Measurements from ENCODE around the gene AADAT. TPM values are rescaled to one million over a fixed set of nuclear protein-coding genes. Genes with fewer than 3 reads are reported as not detected.

The AADAT gene
- total RNA-seq, 2 experiments from 2014 or later: not detected

DNA sequence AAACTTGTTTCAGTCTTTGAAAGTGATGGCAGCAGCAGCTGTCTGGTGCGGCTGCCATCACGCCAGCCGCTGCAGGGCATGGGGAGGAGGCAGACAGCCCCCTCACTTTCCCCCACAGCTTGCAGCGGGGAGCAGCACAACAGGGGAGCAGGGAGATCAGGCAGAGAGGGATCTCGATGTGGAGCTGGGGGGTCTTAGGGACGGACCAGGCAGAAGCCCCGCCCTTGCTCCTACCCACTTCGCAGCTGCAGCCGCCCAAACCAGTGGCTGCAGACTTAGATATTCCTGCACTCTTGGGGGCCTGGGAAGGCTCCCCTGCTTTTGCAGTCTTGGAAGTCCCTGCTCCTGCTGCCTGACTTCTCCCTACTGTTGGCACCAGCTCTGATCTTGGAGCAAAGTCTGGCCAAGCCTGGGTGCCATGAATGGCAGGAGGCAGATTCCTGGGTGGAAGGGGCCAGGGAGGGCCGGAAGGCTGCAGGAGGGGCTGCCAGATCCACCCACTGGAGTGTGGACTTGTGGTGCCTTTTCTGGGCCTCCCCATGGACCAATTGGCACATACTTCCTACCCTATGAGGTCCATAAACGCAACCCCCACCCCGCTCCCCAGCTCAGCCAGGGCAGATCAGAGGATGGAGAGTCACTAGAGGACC lies 49.6 kb downstream of the AADAT start:
- CTCF ChIA-PET (ENCODE audit: unreplicated experiment): no interaction called here
- H4K20me1 ChIP-seq (ENCODE audit: insufficient read depth, low read length): no peaks in the 10 kb centered on the region
- DNase-seq (ENCODE audit: low spot score): no peak
- H3K27ac ChIP-seq (ENCODE audit: low read depth, low read length, poor library complexity, severe bottlenecking): no peak overlapping the region
- H3K4me1 ChIP-seq (ENCODE audit: insufficient read depth, low read length, poor library complexity, severe bottlenecking): no peaks in the 10 kb centered on the region
- H3K36me3 ChIP-seq (ENCODE audit: insufficient read depth, low read length): no peaks in the 10 kb centered on the region
- H3K4me2 ChIP-seq (ENCODE audit: low read length): no peak overlapping the region
- intact Hi-C loops (cut with micrococcal nuclease; ENCODE audit: unreplicated experiment): no loop called here
- TF ChIP-seq, protein P1, sequence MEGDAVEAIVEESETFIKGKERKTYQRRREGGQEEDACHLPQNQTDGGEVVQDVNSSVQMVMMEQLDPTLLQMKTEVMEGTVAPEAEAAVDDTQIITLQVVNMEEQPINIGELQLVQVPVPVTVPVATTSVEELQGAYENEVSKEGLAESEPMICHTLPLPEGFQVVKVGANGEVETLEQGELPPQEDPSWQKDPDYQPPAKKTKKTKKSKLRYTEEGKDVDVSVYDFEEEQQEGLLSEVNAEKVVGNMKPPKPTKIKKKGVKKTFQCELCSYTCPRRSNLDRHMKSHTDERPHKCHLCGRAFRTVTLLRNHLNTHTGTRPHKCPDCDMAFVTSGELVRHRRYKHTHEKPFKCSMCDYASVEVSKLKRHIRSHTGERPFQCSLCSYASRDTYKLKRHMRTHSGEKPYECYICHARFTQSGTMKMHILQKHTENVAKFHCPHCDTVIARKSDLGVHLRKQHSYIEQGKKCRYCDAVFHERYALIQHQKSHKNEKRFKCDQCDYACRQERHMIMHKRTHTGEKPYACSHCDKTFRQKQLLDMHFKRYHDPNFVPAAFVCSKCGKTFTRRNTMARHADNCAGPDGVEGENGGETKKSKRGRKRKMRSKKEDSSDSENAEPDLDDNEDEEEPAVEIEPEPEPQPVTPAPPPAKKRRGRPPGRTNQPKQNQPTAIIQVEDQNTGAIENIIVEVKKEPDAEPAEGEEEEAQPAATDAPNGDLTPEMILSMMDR (conservative IDR thresholded peaks at IDR 0.05; ENCODE audit: low read length): no peak
- no peak overlapping the region for H2AFZ ChIP-seq (ENCODE audit: low read length)
- H3K79me2 ChIP-seq (ENCODE audit: insufficient read depth, low read depth, low read length): no peaks in the 10 kb centered on the region
- H3K9me2 ChIP-seq (ENCODE audit: insufficient read depth, low read length): no peaks in the 10 kb centered on the region
- H3K4me3 ChIP-seq (ENCODE audit: low read depth, low read length, poor library complexity, severe bottlenecking): no peak overlapping the region
- POLR2A ChIA-PET: interaction anchor here (0.5 to 1.6 kb wide), 5 partner anchors 32 to 1378 kb away, joined by 3 to 4 read pairs (median 3); no protein-coding TSS in a partner anchor
- H3K9me3 ChIP-seq (ENCODE audit: low read length): no peaks in the 10 kb centered on the region
- BruUV-seq (replicated peaks): no TSS peak

DNA sequence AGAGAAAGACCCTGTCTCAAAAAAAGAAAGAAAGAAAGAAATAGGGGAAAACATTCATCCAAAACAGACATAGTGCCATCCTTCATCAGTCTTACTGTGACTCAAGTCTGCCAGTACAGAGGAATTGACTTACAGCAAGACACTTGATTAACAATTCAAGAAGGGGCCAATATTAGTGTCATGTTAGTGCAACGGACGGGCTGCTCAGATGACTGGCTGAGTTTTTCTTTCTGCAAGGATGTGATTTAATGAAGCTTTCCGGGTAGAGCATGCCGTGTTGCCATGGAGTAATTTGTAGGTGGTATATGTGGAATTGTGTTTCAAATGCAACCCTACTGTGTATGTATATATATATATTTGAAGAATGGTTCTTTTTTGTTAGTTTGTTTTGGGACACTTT lies 51.0 kb downstream of the AADAT start:
- DNase-seq (ENCODE audit: low spot score): no peak
- BruUV-seq (replicated peaks): no TSS peak
- intact Hi-C loops (cut with micrococcal nuclease; ENCODE audit: unreplicated experiment): no loop called here
- no peak overlapping the region for H3K27ac ChIP-seq (ENCODE audit: low read depth, low read length, poor library complexity, severe bottlenecking)
- no peak overlapping the region for H3K4me2 ChIP-seq (ENCODE audit: low read length)
- ChIA-PET CTCF (ENCODE audit: unreplicated experiment) (no interaction called here), POLR2A (interaction anchor here (0.6 kb wide), 1 partner anchor 473 kb away, joined by 3 read pairs; no protein-coding TSS in a partner anchor)
- no peaks in the 10 kb centered on the region for H3K9me3 ChIP-seq (ENCODE audit: low read length)
- H3K36me3 ChIP-seq (ENCODE audit: insufficient read depth, low read length): no peaks in the 10 kb centered on the region
- H3K9me2 ChIP-seq (ENCODE audit: insufficient read depth, low read length): no peaks in the 10 kb centered on the region
- no peaks in the 10 kb centered on the region for H4K20me1 ChIP-seq (ENCODE audit: insufficient read depth, low read length)
- no peaks in the 10 kb centered on the region for H3K79me2 ChIP-seq (ENCODE audit: insufficient read depth, low read depth, low read length)
- H3K4me3 ChIP-seq (ENCODE audit: low read depth, low read length, poor library complexity, severe bottlenecking): no peak overlapping the region
- TF ChIP-seq, protein P1 (conservative IDR thresholded peaks at IDR 0.05; ENCODE audit: low read length): no peak
- TF ChIP-seq EZH2phosphoT487 (IDR thresholded peaks at IDR 0.05; ENCODE audit: borderline replicate concordance, low read depth, low read length): no peak
- H3K4me1 ChIP-seq (ENCODE audit: insufficient read depth, low read length, poor library complexity, severe bottlenecking): no peaks in the 10 kb centered on the region
- H2AFZ ChIP-seq (ENCODE audit: low read length): no peak overlapping the region

DNA sequence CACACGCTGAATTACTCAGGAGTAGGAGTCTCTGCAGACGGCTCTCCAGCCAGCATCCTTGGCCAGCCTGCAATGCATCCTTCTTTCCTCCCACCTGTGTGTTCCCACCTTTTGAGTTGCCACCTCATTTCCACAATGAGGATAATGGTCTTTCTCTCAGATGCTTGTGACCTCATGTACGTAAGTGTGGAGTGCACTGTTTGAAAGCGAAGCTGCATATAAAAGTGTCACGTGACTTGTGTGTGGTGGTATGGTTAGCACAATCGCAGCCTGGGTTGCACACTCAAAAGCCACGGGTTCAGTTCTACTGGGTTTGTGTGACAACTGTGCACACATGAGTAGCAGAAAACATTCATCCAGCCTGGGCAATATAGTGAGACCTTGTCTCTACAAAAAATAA lies 51.5 kb downstream of the AADAT start:
- no TSS peak for BruUV-seq (replicated peaks)
- Histone ChIP-seq H3K79me2 (ENCODE audit: insufficient read depth, low read depth, low read length) (no peaks in the 10 kb centered on the region), H2AFZ (ENCODE audit: low read length) (no peak overlapping the region), H3K9me2 (ENCODE audit: insufficient read depth, low read length) (no peaks in the 10 kb centered on the region), H3K9me3 (ENCODE audit: low read length) (no peaks in the 10 kb centered on the region), H3K4me3 (ENCODE audit: low read depth, low read length, poor library complexity, severe bottlenecking) (no peak overlapping the region), H3K4me2 (ENCODE audit: low read length) (no peak overlapping the region), H3K36me3 (ENCODE audit: insufficient read depth, low read length) (no peaks in the 10 kb centered on the region), H4K20me1 (ENCODE audit: insufficient read depth, low read length) (no peaks in the 10 kb centered on the region), H3K4me1 (ENCODE audit: insufficient read depth, low read length, poor library complexity, severe bottlenecking) (no peaks in the 10 kb centered on the region), H3K27ac (ENCODE audit: low read depth, low read length, poor library complexity, severe bottlenecking) (no peak overlapping the region)
- ChIA-PET CTCF (ENCODE audit: unreplicated experiment) (no interaction called here), POLR2A (interaction anchor here (0.6 kb wide), 1 partner anchor 472 kb away, joined by 3 read pairs; no protein-coding TSS in a partner anchor)
- DNase-seq (ENCODE audit: low spot score): no peak
- TF ChIP-seq, protein P1 (conservative IDR thresholded peaks at IDR 0.05; ENCODE audit: low read length): no peak
- TF ChIP-seq EZH2phosphoT487 (IDR thresholded peaks at IDR 0.05; ENCODE audit: borderline replicate concordance, low read depth, low read length): no peak
- intact Hi-C loops (cut with micrococcal nuclease; ENCODE audit: unreplicated experiment): no loop called here
